Breast epithelium (tissue), 4 donors: ENCODE results near the gene TTBK2. TPM values are rescaled to one million over a fixed set of nuclear protein-coding genes. Genes with fewer than 3 reads are reported as not detected.

Experiments used
- DNase-seq, 2 donors: peaks; one replicate each; pipeline ENCODE4 v3.0.0-alpha.2; 2019; ENCODE audit warnings: low spot score in 2 of 2
- H3K27ac ChIP-seq, 2 donors: fragments of 200-600 bp; sonication (generic) in 1 of 2; one replicate each; pipeline ENCODE4 v1.5.1; 2016 to 2019; ENCODE audit warnings: mild to moderate bottlenecking in 1 of 2
- H3K27me3 ChIP-seq, 2 donors: fragments of 200-600 bp; sonication (generic) in 1 of 2; one replicate each; pipeline versions ENCODE4 v1.5.1 to v1.6.0; 2017 to 2019; ENCODE audit warnings: control low read depth in 1 of 2, mild to moderate bottlenecking in 1 of 2
- H3K36me3 ChIP-seq: fragments of 200-600 bp; one replicate; pipeline ENCODE4 v1.5.1; 2019
- H3K4me1 ChIP-seq, 2 donors: fragments of 200-600 bp; sonication (generic); one replicate each; pipeline ENCODE4 v1.5.1; 2016 to 2019; ENCODE audit warnings: control low read depth in 1 of 2
- H3K4me3 ChIP-seq, 3 donors: fragments of 200-600 bp; sonication (generic); 1 replicate in 2 of 3; 2 replicates in 1 of 3; pipeline ENCODE4 v1.5.1; 2016 to 2019; ENCODE audit warnings: mild to moderate bottlenecking in 3 of 3, moderate library complexity in 2 of 3
- H3K9me3 ChIP-seq, 2 donors: fragments of 200-600 bp; sonication (generic) in 1 of 2; one replicate each; pipeline ENCODE4 v1.5.1; 2016 to 2019; ENCODE audit warnings: control low read depth in 1 of 2
- CTCF ChIP-seq, 3 donors: fragments of 450-650 bp; IDR thresholded peaks; one replicate each; pipeline ENCODE4 v1.5.1; 2016 to 2017; ENCODE audit warnings: antibody characterized with exemption in 3 of 3, mild to moderate bottlenecking in 3 of 3, moderate library complexity in 3 of 3
- POLR2A ChIP-seq: fragments of 450-650 bp; IDR thresholded peaks from one replicate; pipeline ENCODE4 v1.6.1; 2016; ENCODE audit warnings: antibody characterized with exemption, mild to moderate bottlenecking, moderate library complexity
- POLR2AphosphoS5 ChIP-seq, 3 donors: sonication (generic); formaldehyde crosslinking; IDR thresholded peaks; one replicate each; pipeline ENCODE4 v1.6.1; 2017; ENCODE audit warnings: antibody characterized with exemption in 3 of 3
- intact Hi-C: fragments of 100-400 bp; cut with DNase I; formaldehyde crosslinking; loops from one replicate; pipeline ENCODE4 v1.15.1; 2023; ENCODE audit warnings: low total_unique reads
- total RNA-seq, 3 donors: library from RNA; depleted of rRNA; stranded (reverse); fragments of >200 nt; gene quantifications; one replicate each; pipeline ENCODE4 v1.1.0, GENCODE V29; 2016

The TTBK2 gene
- total RNA-seq, 3 donors from 2014 or later = 15.7 to 21.8 (median 16.4) TPM

- peak overlapping the region; percentile 85 to 99 (median 85) for H3K4me3 ChIP-seq
- H3K27me3 ChIP-seq = no peaks in the 10 kb centered on the region
- intact Hi-C loops = no loop called here
- no peak for DNase-seq
- no peaks in the 10 kb centered on the region for H3K9me3 ChIP-seq
- H3K36me3 ChIP-seq = no peaks in the 10 kb centered on the region
- H3K4me1 ChIP-seq = peaks cover 0 to 6% of the 10 kb centered on the region in 2 donors
- H3K27ac ChIP-seq = peak overlapping the region; percentile 85 to 89
- no peak for TF ChIP-seq POLR2AphosphoS5 (IDR thresholded peaks at IDR 0.05)
- TF ChIP-seq CTCF (IDR thresholded peaks at IDR 0.05) = no peak
- no peak for TF ChIP-seq POLR2A
Observed at GRCh38 chr15:42736178-42736792, 184.3 kb downstream of the TTBK2 start.

- Histone ChIP-seq H3K4me1 (peaks cover 0 to 6% of the 10 kb centered on the region in 2 donors), H3K4me3 (peak overlapping the region; percentile 85 to 99 (median 85)), H3K27ac (no peak overlapping the region), H3K27me3 (no peaks in the 10 kb centered on the region), H3K9me3 (no peaks in the 10 kb centered on the region), H3K36me3 (no peaks in the 10 kb centered on the region)
- DNase-seq = no peak
- intact Hi-C loops = no loop called here
- TF ChIP-seq POLR2AphosphoS5 (IDR thresholded peaks at IDR 0.05) (no peak), POLR2A (no peak), CTCF (IDR thresholded peaks at IDR 0.05) (no peak)
Observed at GRCh38 chr15:42735382-42736165, 185.0 kb downstream of the TTBK2 start.

- no peak for TF ChIP-seq POLR2AphosphoS5 (IDR thresholded peaks at IDR 0.05)
- TF ChIP-seq CTCF (IDR thresholded peaks at IDR 0.05) = no peak
- no peak for TF ChIP-seq POLR2A
- no peak overlapping the region for H3K27ac ChIP-seq
- peaks cover 0 to 6% of the 10 kb centered on the region in 2 donors for H3K4me1 ChIP-seq
- no peaks in the 10 kb centered on the region for H3K27me3 ChIP-seq
- H3K4me3 ChIP-seq = no peak overlapping the region
- no peak for DNase-seq
- intact Hi-C loops = no loop called here
- H3K9me3 ChIP-seq = no peaks in the 10 kb centered on the region
- H3K36me3 ChIP-seq = peaks cover 5% of the 10 kb centered on the region
Observed at GRCh38 chr15:42734076-42734672, 186.4 kb downstream of the TTBK2 start.

- no peaks in the 10 kb centered on the region for H3K27me3 ChIP-seq
- H3K36me3 ChIP-seq = peaks cover 5% of the 10 kb centered on the region
- no peak for DNase-seq
- TF ChIP-seq CTCF (IDR thresholded peaks at IDR 0.05) (no peak), POLR2A (no peak), POLR2AphosphoS5 (IDR thresholded peaks at IDR 0.05) (no peak)
- H3K4me1 ChIP-seq = peaks cover 0 to 6% of the 10 kb centered on the region in 2 donors
- no peak overlapping the region for H3K4me3 ChIP-seq
- no peaks in the 10 kb centered on the region for H3K9me3 ChIP-seq
- H3K27ac ChIP-seq = no peak overlapping the region
- intact Hi-C loops = no loop called here
Observed at GRCh38 chr15:42733027-42733426, 187.6 kb downstream of the TTBK2 start.
